GM19023 (cell line): ENCODE results near the gene PRDX5.
"Not testable (repeated sequence)": the region's sequence is repeated elsewhere in the genome, so short reads cannot be mapped to it uniquely, and the experiment has no call there.

Experiments
- ATAC-seq: cut with Tn5 transposase; IDR thresholded peaks from one replicate; pipeline ENCODE4 v1.9.1; 2021; ENCODE audit warnings: mild to moderate bottlenecking, moderate library complexity; ENCODE audit not compliant: unreplicated experiment

The PRDX5 gene

GRCh38 chr11:64323373-64323772 lies 5.5 kb downstream of the PRDX5 start:
- ATAC-seq = no peak

- not testable (repeated sequence) for ATAC-seq
Measured at GRCh38 chr11:64323984-64324383, 6.1 kb downstream of the PRDX5 start.

- no peak for ATAC-seq
Measured at GRCh38 chr11:64324692-64325469, 7.0 kb downstream of the PRDX5 start.

- no peak for ATAC-seq
Measured at GRCh38 chr11:64327375-64327774, 9.5 kb downstream of the PRDX5 start.

GRCh38 chr11:64327993-64328392 lies 10.1 kb downstream of the PRDX5 start:
- no peak for ATAC-seq

GRCh38 chr11:64330888-64331287 lies 13.0 kb downstream of the PRDX5 start:
- ATAC-seq = no peak

- peak; percentile 46 for ATAC-seq
Measured at GRCh38 chr11:64331569-64332371, 13.8 kb downstream of the PRDX5 start.

GRCh38 chr11:64333556-64333955 lies 15.6 kb downstream of the PRDX5 start:
- no peak for ATAC-seq

GRCh38 chr11:64334764-64335735 lies 17.1 kb downstream of the PRDX5 start:
- ATAC-seq = peak; percentile 80

- no peak for ATAC-seq
Measured at GRCh38 chr11:64337538-64338249, 19.8 kb downstream of the PRDX5 start.

- ATAC-seq = no peak
Measured at GRCh38 chr11:64338716-64339115, 20.8 kb downstream of the PRDX5 start.

- no peak for ATAC-seq
Measured at GRCh38 chr11:64339286-64339685, 21.4 kb downstream of the PRDX5 start.

GRCh38 chr11:64339754-64340408 lies 22.0 kb downstream of the PRDX5 start, which contains the start of gene CCDC88B:
CCDC88B (plus strand) TSS chr11:64340204; CDS start chr11:64340267, 63 bp downstream.
- peak; percentile 61 for ATAC-seq

GRCh38 chr11:64340671-64341335 lies 22.9 kb downstream of the PRDX5 start:
- ATAC-seq = peak; percentile 25

GRCh38 chr11:64341429-64341828 lies 23.5 kb downstream of the PRDX5 start:
- ATAC-seq = no peak

- ATAC-seq = no peak
Measured at GRCh38 chr11:64341851-64342791, 24.2 kb downstream of the PRDX5 start.

- ATAC-seq = no peak
Measured at GRCh38 chr11:64342869-64343745, 25.2 kb downstream of the PRDX5 start.
